KOPT-K1 (cell line): ENCODE results near the gene C5orf24.
"Not testable (repeated sequence)": the region's sequence is repeated elsewhere in the genome, so short reads cannot be mapped to it uniquely, and the experiment has no call there.

Experiments used
- H3K27ac ChIP-seq: fragments of 200-600 bp; sonication (generic); 2 replicates; pipeline ENCODE4 v1.5.1; 2016; ENCODE audit warnings: antibody characterized with exemption, mild to moderate bottlenecking, low read depth, low read length; ENCODE audit not compliant: poor library complexity, severe bottlenecking
- H3K36me3 ChIP-seq: fragments of 200-600 bp; sonication (generic); 2 replicates; pipeline ENCODE4 v1.5.1; 2017; ENCODE audit warnings: antibody characterized with exemption, mild to moderate bottlenecking, low read length, moderate library complexity; ENCODE audit not compliant: insufficient read depth
- H3K9me3 ChIP-seq: fragments of 200-600 bp; sonication (generic); 2 replicates; pipeline ENCODE4 v1.5.1; 2017; ENCODE audit warnings: antibody characterized with exemption, low read length, mild to moderate bottlenecking; ENCODE audit not compliant: insufficient read depth, poor library complexity, severe bottlenecking

C5orf24 gene

GRCh38 chr5:134845852-134846640, at the start of gene C5orf24:
Gene C5orf24 (plus strand): TSS chr5:134845968. CDS start chr5:134854901, 8,933 bp downstream.
- peaks cover 41% of the 10 kb centered on the region for H3K36me3 ChIP-seq
- H3K9me3 ChIP-seq, result no peaks in the 10 kb centered on the region
- peak within 1 kb of the TSS; percentile 87 for H3K27ac ChIP-seq

DNA sequence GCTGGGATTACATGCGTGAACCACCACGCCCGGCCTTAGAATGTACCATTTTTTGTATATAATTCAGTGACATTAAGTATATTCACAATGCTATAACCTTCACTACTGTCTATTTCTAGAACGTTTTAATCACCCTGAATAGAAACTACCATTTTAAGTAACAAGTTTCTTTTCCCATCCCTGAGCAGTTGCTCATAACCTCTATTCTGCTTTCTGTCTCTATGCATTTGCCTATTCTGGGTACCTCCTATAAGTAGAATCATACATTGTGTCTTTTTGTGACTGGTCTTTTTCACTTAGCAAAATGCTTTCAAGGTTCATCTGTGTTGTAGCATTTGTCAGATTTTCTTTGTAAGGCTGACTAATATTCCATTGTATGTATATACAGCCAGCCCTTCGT, 47.3 kb upstream of the C5orf24 start:
- Histone ChIP-seq H3K9me3 (no peaks in the 10 kb centered on the region), H3K36me3 (peaks cover 100% of the 10 kb centered on the region), H3K27ac (no peak overlapping the region)

DNA sequence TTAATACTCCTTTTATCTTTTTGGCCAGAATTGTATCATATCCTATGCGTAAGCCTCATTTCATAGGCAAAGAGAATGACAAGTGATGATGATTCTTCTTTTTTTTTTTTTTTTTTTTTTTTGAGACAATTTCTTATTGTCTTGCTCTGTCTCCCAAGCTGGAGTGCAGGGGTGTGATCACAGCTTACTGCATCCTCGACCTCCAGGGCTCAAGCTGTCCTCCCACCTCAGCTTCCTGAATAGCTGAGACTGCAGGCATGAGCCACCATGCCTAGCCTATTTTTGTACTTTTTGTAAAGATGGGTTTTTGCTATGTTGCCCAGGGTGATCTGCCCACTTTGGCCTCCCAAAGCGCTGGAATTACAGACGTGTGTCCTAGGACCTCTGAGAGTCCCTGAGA, 41.9 kb upstream of the C5orf24 start:
- no peak overlapping the region for H3K27ac ChIP-seq
- H3K36me3 ChIP-seq, result peaks cover 100% of the 10 kb centered on the region
- no peaks in the 10 kb centered on the region for H3K9me3 ChIP-seq

DNA sequence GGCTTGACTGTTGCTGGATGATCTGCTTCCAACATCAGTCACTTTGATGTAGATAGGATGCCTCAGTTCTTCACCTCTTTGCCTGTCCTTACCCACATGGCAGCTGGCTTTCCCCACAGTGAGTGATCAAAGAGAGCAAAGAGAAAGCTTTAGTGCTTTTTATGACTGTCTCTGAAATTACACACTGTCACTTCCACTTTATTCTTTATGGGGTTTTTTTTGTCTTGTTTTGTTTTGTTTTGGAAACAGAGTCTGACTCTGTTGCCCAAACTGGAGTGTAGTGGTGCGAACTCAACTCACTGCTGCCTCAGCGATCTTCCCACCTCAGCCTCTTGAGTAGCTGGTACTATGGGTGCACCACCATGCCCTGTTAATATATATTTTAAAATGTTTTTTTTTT, 32.4 kb upstream of the C5orf24 start:
- Histone ChIP-seq H3K36me3 (peaks cover 100% of the 10 kb centered on the region), H3K27ac (no peak overlapping the region), H3K9me3 (no peaks in the 10 kb centered on the region)

GRCh38 chr5:134813827-134814226, 31.9 kb upstream of the C5orf24 start:
- Histone ChIP-seq H3K9me3 (no peaks in the 10 kb centered on the region), H3K27ac (no peak overlapping the region), H3K36me3 (peaks cover 100% of the 10 kb centered on the region)

GRCh38 chr5:134817006-134817405, 28.8 kb upstream of the C5orf24 start:
- no peak overlapping the region for H3K27ac ChIP-seq
- peaks cover 100% of the 10 kb centered on the region for H3K36me3 ChIP-seq
- H3K9me3 ChIP-seq, result no peaks in the 10 kb centered on the region

DNA sequence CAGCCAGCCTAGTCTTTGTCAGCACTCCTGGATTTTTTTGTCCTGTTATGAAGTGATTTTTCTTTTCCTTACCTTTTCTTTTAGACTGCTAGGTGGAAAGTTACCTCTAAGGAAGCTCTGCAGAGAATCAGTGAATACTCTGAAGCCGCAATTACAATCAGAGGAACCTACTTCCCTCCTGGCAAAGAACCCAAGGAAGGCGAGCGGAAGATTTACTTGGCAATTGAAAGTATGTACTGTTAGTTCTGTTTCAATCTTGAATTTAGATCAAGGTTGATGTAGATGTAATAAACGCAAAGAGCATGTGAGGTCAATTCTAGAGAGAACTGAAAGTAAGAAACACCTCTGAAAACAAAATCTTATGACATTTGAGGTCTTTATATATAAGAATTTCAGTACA, 27.0 kb upstream of the C5orf24 start:
- Histone ChIP-seq H3K27ac (no peak overlapping the region), H3K36me3 (peaks cover 100% of the 10 kb centered on the region), H3K9me3 (no peaks in the 10 kb centered on the region)

DNA sequence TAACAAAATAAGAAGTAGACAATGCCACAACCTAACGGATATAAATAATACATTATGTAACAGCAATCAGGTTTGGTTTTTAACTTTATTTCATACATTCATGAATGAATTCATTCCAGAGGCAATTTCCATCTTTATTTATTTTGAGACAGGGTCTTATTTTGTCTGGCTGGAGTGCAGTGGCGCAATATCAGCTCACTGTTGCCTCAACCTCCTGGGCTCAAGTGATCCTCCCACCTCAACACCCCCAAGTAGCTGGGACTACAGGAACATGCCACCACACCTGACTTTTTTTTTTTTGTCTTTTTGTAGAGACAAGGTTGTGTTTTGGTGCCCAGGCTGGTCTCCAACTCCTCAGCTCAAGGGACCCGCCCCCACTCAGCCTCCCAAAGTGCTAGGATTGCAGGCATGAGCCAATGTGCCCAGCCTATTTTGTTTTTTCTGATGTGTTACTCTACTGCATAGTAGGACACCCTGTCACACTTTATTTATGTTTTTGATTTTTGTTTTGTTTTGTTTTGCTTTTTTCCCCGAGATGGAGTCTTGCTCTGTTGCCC, 26.3 kb upstream of the C5orf24 start:
- no peak overlapping the region for H3K27ac ChIP-seq
- H3K36me3 ChIP-seq, result peaks cover 100% of the 10 kb centered on the region
- H3K9me3 ChIP-seq, result no peaks in the 10 kb centered on the region

DNA sequence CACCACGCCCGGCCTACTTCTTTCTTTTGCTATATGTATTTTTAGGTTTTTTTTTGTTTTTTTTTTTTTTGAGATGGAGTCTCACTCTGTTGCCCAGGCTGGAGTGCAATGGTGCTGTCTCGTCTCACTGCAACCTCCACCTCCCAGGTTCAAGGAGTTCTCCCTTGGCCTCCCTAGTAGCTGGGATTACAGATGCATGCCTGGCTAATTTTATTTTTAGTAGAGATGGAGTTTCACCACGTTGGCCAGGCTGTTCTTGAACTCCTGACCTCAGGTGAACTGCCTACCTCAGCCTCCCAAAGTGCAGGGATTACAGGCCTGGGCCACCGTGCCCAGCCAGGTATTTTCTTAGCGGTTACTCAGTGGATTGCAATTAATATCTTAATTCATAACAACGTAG, 23.9 kb upstream of the C5orf24 start:
- no peaks in the 10 kb centered on the region for H3K9me3 ChIP-seq
- H3K36me3 ChIP-seq, result peaks cover 100% of the 10 kb centered on the region
- H3K27ac ChIP-seq, result no peak overlapping the region

- Histone ChIP-seq H3K36me3 (peaks cover 100% of the 10 kb centered on the region), H3K9me3 (no peaks in the 10 kb centered on the region), H3K27ac (no peak overlapping the region)
Observed at GRCh38 chr5:134824681-134825080, 21.1 kb upstream of the C5orf24 start.

- Histone ChIP-seq H3K27ac (no peak overlapping the region), H3K36me3 (peaks cover 99% of the 10 kb centered on the region), H3K9me3 (no peaks in the 10 kb centered on the region)
Observed at GRCh38 chr5:134825212-134825611, 20.6 kb upstream of the C5orf24 start.

DNA sequence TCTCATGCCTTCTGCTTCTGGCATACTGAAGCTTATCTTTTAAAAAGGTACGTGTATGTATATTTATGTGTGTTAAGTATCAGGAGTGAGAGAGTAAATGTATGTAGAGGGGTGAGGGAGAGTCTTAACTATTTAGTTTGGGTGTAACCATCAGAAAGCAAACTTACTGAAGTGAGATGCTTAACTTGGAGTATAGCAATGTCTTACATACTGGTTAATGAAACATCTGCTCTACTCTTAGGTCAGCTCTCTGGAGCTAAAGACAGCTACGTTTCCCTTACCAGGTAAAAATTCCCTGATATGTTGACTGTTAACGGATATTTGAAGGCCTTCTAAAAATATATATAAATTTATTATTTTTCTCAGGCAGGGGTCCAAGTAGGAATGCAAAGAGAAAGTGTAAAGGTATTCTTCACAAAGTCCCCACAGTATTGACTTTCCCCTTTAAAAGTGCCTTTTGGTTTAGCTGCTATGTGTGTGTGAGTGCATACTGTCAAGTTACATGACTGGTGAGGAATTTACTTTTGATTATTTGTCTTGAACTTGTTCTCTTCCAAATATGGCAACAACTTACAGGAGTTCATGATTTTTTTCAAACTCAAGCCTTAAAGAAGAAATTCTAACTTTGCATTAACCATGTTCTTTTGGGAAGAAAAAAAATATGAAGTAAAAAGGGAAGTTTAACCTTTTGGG, 12.3 kb upstream of the C5orf24 start:
- no peaks in the 10 kb centered on the region for H3K9me3 ChIP-seq
- peaks cover 94% of the 10 kb centered on the region for H3K36me3 ChIP-seq
- H3K27ac ChIP-seq, result no peak overlapping the region

- Histone ChIP-seq H3K9me3 (no peaks in the 10 kb centered on the region), H3K27ac (no peak overlapping the region), H3K36me3 (peaks cover 96% of the 10 kb centered on the region)
Observed at GRCh38 chr5:134835623-134836022, 10.1 kb upstream of the C5orf24 start.

GRCh38 chr5:134837530-134838181, 8.1 kb upstream of the C5orf24 start:
- H3K9me3 ChIP-seq, result no peaks in the 10 kb centered on the region
- peaks cover 81% of the 10 kb centered on the region for H3K36me3 ChIP-seq
- H3K27ac ChIP-seq, result no peak overlapping the region

GRCh38 chr5:134838361-134838760, 7.4 kb upstream of the C5orf24 start:
- H3K36me3 ChIP-seq, result peaks cover 74% of the 10 kb centered on the region
- H3K27ac ChIP-seq, result not testable (repeated sequence)

More at GRCh38 chr5:134838361-134838760, 7.4 kb upstream of the C5orf24 start:
- not testable (repeated sequence) for H3K9me3 ChIP-seq
